MM.1S (cell line): ENCODE results near the gene SLC19A3.

Experiments used
- CTCF ChIP-seq: fragments of 300-600 bp; sonication (generic); IDR thresholded peaks from 2 replicates; pipeline ENCODE4 v1.5.1; 2016; ENCODE audit warnings: antibody characterized with exemption, low read length, mixed read lengths
- EZH2 ChIP-seq: fragments of 300-600 bp; sonication (generic); optimal IDR thresholded peaks from 2 replicates; pipeline ENCODE3; 2017; ENCODE audit warnings: low read depth, mild to moderate bottlenecking, antibody characterized with exemption, low read length, mixed read lengths
- EZH2phosphoT487 ChIP-seq: fragments of 300-600 bp; sonication (generic); IDR thresholded peaks from 2 replicates; pipeline ENCODE4 v1.6.1; 2018; ENCODE audit warnings: antibody characterized with exemption, low read length

- TF ChIP-seq CTCF (no peak), EZH2phosphoT487 (no peak), EZH2 (no peak)
Measured at GRCh38 chr2:227657199-227657845, 60.5 kb downstream of the SLC19A3 start.
